HG02798 (cell line): ENCODE measurements around the gene SKIC8.

ENCODE experiments used
- ATAC-seq: cut with Tn5 transposase; IDR thresholded peaks from one replicate; pipeline ENCODE4 v1.9.1; 2021; ENCODE audit warnings: mild to moderate bottlenecking; ENCODE audit not compliant: unreplicated experiment, poor library complexity

SKIC8 gene

DNA sequence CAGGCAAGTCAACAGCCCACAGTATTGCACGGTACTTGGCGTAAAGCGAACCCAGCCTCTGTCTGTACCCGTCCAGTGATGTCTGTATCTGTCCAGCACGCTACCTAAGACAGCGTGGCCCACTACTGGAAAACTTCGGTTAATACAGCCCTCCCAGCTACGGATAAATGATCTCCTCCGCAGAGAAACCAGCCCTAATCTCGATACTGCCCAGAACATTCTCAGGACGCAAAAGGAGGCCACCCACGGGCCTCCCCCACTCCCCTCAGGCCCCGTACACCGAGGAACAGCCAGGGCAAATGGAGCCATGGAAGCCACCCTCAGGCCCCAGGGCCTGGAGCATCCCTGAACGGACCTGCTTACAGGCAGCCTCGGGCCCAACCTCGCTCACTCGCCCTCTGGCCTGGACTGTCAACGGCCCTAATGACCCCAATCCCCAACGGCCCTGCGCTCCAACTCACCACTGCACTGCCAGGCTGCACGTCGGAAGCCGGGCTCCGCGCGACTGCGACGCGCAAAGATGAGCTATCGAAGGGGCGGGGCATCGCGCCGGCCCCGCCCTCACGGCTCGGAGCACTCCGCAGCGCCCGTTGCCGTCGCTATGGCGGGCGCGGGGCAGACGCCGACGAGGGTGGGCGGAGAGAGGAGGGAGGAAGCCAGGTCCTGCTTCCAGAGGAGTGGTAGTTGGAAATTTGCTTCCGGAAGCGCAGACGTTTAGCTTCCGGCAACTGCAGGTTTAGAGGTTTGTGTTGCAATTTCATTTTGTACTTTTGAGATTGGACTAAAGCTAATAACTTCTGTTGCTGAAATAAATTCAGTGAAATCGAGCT lies at the start of gene SKIC8:
TSS of gene SKIC8 (minus strand) at position 509 of the 830 bp plus-strand sequence. CDS start 3,923 bp downstream, outside the sequence.
- ATAC-seq: peak; percentile 93

DNA sequence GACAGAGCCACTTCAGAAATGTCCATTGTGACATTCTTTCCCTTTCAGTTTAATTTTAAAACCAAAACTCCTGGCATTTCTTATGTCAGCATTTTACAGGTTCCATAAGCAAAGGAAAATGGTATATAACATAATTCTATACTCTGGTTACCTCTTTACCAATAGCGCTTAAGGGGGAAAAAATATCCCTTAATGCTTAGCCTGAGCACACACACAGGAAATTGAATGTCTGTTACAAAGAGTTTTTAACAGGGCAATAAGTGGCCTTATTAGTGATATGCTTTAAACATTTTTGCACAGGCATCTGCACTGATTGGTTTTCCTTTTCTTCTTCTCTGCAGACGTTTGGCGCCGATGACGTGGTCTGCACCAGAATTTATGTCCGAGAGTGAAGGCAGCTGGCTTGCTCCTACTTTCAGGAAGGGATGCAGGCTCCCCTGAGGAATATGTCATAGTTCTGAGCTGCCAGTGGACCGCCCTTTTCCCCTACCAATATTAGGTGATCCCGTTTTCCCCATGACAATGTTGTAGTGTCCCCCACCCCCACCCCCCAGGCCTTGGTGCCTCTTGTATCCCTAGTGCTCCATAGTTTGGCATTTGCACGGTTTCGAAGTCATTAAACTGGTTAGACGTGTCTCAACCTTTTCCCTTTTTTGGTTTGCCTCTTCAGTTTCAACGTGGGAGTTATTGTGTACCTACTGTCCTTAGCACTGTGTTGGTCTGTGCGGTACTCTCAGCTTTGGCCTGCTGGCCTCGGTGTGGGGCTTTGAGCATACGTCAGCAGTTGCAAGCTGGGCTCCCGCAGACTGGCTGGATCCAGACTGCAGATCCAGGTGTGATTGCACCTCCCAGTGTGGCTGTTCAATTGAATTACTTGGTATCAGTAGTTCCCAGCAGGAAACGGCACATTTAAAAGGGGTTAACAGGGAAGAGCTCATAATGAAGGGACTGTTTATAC lies 48.5 kb upstream of the SKIC8 start:
- ATAC-seq: no peak

DNA sequence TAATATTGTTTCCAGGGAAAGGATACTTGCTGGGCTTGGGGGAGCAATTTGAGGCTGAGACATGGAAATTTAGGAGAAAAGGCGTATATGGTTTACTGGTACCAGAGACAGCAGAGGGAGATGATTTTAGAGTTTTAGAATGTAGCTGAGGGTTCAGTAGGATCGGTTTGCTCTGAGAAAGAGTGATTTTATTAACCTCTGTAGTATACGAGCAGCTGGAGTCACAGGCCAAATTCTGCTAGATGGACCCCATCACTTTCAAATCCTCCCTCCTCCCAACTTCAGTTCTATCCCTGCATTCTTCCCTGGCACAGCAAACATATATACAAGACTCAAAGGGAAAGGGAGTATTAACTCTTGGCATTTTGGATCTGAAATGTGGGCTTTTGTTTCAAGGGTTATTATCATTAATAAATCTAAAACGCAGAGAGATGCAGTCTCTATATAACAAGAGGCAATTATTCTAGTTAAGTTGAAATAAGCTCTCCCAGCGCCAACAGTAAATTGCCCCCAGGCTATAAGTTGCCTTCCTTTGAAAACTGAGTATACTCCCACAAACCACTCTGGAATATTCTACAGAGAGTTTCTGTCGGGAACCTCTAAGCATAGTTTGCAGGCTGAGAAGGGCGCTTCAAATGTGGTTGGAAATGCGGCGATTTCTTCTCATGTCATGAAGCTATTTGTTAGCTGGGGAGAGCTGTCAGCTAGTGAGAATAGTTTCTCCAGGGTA lies 46.2 kb upstream of the SKIC8 start:
- no peak for ATAC-seq

DNA sequence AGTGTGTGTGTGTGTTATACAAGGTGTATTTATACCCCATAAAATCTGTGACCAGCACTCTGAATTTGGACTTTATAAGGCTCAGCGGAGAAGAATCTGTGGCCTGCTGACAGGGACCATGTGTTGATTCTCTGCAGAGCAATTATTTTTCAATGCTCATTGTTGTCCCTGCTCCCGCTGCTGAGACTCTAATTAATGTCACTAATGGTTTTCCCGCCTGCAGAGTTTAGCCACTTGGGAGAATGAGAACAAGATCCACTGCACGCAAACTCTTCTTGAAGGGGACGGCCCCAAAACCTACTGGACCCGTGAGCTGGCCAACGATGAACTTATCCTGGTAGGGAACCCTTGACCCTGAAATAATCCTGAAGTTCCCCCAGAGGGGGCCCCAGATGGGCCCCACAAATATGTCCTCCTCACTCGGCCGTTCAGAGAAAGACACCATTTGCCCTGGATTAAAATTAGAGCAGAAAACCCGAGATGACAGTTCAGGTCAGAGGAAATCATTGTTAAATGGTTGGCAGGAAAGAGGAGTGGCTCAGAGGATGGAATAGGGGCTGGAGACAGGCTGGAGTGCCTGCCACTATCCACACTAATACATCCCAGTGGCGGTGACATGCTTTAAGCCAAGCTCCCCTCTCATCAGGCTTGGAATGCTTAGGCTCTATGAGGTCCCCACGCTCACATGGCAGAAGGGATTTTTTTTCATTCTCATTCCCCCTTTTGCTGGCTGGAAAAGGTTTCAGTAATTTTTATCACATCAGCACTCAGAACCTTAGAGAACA lies 44.1 kb upstream of the SKIC8 start:
- no peak for ATAC-seq

DNA sequence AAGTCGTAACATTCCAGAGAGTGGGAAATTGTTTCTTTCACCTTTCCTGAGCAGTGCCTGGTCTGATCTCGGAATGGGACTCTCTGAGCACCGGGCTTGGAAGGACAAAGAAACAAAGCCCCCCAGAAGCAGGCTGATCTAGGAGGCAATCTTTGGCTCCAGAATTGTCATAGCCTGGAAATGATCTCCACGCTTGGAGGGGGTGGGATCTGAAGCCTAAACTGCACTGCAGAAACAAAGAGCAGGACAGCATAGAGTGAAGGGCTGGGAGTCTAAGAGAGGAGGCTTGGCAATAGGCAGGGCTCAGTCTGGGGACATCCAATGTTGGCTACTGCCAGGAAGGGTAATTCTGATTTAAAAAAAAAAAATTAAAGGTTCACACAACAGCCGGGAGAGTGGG lies 42.6 kb upstream of the SKIC8 start:
- no peak for ATAC-seq

DNA sequence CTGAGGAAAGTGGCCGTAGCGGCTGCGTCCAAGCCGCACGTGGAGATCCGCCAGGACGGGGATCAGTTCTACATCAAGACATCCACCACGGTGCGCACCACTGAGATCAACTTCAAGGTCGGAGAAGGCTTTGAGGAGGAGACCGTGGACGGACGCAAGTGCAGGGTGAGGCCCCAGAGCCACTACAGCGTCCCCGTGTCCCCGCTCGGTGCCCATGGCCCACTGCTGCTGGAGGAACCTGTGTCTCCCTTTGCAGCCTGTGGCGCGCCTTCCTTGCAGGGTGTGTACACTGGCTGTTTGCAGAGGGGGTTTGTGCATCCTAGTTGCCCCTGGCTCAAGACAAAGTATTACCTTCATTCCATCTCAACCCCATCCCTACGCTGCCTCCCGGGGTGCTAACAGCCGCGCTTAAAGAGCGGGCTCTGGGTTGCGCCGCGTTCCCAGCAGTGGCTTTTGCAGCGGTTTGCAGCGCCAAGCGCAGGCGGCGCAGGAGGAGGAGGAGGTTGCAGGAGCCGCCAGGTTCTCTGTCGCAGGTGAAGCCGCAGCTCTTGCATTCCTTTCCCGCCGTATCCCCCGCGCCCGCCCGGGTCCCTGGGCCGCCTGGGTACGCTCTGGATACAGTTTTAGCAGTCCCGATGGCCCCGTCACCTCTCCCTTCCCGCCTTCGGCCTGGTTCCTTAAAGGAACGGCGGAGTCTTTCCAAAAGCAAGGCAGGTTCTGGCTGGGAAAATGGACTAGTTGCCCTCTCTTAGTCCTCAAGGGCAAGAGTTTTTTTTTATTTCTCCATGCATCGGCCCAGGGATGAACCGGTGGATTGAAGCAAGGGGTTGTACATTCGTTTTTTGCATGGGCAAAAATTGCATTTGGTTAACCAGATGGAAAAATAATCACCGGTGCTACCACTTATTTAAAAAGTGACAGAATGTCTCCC lies 41.9 kb upstream of the SKIC8 start:
- no peak for ATAC-seq

DNA sequence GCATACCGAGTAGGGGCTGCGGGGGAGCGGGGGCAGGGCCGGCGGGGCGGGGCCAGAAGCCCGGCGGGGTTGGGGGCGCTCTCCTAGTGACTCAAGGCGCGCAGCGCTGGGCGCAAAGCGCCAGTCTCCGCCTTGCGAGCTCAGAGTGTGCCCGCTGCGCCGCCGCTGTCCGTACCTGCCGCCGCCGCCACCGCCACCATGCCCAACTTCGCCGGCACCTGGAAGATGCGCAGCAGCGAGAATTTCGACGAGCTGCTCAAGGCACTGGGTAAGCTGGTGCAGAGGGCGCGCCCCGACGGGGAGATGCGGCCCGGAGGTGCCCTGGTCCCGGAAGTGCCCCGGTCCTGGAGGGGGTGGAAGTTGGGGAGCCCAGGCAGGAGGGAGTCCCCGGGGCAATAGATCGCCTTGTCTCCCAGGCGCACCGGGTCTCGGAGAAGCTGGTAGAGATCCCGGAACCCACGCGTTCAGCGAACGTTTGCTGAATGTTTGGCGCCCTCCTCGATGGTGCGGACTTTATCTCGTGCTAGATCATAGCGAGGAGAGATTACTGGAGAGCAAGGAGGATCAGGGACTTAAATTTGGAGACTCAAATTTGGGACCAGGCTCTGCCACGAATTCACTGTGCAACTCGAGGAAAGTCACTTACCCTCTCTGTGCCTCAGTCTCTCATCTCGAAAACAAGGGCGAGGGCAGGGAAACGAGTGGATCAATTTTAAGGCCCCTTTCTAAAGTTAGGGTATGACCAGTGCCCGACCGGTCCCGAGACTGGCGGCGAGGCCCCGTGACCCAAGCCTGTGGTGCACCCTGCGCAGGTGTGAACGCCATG lies 41.0 kb upstream of the SKIC8 start, which contains the start of gene CRABP1:
TSS of gene CRABP1 (plus strand) at position 123 of the 826 bp plus-strand sequence. CDS start at position 199, 76 bp downstream.
- ATAC-seq: no peak

DNA sequence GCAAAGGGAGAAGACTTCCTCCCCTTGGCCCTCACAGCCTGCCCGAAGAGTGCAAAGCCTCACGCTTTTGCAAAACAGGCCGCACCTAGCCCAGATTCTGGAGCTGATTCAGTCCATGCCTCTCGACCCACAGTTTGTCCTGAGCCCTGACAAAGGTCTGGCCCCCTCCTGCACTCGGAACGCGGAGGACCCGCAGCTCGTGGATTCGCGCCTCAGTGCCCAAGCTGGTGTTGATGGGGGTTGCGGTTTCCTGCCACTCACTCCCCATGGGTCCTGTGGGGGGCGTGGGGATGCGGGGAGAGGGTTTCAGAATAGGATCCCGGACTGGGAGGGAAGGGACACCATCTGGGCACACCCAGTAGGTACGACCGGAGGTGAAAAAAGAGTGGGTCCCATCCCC lies 40.1 kb upstream of the SKIC8 start:
- ATAC-seq: no peak

DNA sequence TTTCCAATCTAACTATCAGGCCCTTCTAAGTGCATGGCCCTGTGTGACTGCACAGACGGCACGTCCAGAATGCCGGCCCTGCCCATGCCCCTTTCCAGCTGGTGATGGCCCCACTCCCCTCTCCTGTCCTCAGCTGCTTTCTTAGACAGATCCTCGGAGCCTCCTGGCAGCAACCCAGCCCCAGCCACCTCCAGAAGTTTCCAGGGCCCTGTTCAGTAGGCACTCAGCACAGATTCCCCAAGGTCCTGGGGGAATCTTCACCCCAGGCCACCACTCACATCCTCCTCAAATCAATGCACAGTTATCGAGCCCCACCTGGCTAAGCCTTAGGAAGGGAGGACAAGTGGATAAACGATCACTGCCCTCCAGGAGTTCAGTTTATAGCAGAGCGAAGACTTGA lies 39.4 kb upstream of the SKIC8 start:
- ATAC-seq: no peak

DNA sequence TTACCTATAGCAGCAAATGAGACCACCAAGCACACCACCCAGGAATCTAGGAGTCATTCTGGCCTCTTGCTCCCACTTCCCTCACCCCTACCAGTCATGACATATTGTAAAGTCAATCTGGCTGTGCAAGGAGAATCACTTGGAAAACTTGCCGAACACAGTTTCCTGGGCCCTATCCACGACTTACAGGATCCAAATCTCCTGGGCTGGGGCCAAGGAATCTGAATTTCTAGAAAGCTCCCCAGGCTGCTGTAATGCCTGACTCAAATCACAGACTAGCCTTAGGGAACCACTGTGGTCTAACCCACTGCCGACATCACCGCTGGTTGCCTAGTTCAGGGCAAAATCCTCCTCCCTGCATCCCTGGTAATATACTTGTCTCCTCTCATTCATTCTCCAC lies 36.6 kb upstream of the SKIC8 start:
- ATAC-seq: no peak

DNA sequence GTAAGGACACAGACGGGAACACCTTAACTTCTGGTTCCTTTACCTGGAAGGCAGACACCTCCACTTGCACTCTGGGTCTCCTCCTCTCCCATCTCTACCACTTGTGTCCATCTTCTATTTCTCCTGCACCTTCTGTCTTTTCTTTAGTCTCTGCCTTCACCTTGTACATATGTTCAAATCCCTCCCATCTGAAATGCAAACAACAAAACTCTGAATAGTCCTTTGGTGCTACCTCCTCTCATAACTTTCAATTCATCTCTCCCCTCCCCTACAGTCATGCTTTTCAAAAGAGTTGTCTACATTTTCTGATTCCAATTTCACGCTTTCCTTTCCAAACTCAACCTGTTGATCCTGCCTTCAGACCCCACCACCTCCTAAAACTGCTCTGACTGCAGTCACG lies 35.4 kb upstream of the SKIC8 start:
- ATAC-seq: no peak

DNA sequence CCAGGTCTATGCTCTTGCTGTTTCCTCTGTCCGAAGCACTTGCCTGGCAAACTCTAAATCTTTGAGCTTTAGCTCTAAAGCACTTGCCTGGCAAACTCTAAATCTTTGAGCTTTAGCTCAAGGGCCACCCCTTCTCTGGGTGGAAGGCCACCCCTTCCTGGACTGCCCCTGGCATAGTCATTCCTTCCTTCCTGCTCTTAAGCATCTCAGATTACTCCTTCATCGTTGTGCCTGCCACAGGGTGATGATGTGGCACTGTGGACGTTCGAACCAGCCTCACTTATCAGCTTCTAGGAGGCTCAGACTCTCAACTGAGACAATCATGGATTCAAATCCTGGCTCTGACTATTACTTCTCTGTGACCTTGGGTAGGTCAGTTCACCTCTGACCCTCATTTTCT lies 30.2 kb upstream of the SKIC8 start:
- ATAC-seq: no peak

DNA sequence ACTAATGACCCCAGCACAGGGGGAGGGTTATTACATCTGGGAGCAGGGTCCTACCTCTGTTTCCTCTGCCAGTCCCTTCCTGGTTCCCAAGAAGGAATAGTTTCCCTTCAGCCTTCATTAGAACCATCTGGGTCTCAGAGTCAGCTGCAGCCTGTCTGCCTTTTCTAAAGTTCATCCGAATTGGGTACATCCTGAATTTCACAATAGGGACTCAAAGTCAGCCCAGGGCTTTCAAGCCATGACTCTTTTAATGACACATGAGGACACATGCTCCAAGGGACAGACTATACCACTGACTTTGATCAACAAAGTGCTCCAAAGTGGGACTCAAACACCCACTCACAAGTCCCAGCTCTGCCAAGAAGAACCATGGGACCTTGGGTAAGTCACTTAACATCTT lies 28.1 kb upstream of the SKIC8 start:
- no peak for ATAC-seq

DNA sequence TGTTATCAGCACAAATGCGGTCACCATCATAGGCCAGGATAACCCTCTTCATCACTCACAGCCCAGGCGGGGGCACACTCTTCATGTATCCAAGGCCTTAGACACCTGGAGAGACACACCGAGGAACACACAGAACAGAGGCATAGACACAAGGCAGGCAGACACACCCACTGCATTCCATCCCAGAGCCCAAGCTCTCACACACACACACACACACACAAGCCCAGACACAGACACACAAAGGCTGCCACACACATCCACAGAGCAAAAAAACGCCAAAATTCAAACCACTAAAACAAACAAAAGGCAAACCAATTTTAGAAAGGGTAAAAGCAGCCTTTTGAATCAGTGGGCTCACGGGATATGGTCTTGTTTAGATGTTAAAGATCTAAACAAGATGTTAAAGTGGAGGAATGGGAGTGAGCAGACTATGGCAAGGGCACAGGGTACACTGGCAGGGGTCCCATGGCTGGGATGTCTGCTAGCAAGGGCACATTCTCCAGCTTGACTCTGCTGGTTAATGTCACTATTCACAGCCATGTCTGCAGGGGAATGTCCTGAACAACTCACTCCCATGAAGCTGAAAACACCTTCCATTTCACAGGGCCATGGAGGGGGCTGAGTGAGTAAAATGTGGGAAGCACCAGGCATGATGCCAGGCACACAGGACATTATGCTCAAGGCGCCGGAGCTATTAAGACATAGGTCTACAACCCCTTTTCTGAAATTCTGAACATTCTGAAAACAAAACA lies 25.9 kb upstream of the SKIC8 start:
- ATAC-seq: no peak

DNA sequence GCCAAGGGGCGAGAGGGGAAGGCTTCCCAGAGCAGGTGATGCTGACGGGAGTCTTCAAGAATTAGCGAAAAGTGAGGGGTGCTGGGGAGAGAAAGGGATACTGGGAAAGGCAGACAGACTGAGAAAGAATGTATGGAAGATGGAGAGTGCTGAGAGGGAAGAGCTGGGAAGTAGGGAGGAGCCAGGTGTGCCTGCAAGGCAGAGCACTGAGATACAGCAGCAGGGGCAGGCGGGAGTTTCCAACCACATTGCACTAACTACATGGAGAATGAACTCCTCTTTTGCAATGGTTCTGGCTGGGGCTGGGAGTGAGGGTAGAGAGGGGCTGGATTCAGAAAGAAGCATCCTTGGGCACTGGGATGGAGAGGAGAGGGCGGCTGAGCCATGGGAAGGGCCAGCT lies 24.7 kb upstream of the SKIC8 start:
- ATAC-seq: no peak

DNA sequence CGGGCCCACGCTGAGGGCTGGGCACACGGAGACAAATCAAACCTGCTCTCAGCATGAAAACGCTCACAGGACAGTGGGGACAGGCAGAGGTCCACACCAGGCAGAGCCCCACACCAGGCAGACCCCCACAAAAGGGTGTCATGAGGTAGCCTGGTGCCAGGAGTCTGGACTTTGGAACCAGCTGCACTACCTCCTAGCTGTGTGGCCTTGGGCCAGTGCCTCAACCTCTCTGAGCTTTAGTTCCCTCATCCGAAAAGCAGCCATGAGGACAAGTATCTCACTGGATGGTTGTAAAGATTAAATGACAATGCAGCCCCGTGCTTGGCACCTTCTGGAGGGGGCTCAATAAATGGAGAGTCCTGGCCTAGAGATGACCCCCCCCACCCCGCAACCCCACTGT lies 24.3 kb upstream of the SKIC8 start:
- no peak for ATAC-seq
